ENCODE data around the gene PPCDC. TPM values are rescaled to one million over a fixed set of nuclear protein-coding genes. Genes with fewer than 3 reads are reported as not detected.

Gene PPCDC
- total RNA-seq, 1 donor from 2014 or later: 31.0 TPM

GRCh38 chr15:75022783-75023180 is 608 bp upstream of the PPCDC start:
- H3K27ac Mint-ChIP-seq: no peak overlapping the region
- intact Hi-C loops (cut with micrococcal nuclease): loop anchor here (1.0 to 10.0 kb wide), 3 partner anchors 45 to 432 kb away; partner anchors contain the start of genes RPP25 and SIN3A
- H3K4me3 Mint-ChIP-seq (ENCODE audit: low read depth): peak overlapping the region; percentile 56

GRCh38 chr15:75023872-75024636 is 664 bp downstream of the PPCDC start:
- peaks cover 7% of the 10 kb centered on the region for H3K36me3 Mint-ChIP-seq (ENCODE audit: low read depth)
- H3K4me1 Mint-ChIP-seq (ENCODE audit: low read depth): peaks cover 11% of the 10 kb centered on the region
- no peaks in the 10 kb centered on the region for H3K9me3 Mint-ChIP-seq
- DNase-seq (ENCODE audit: low spot score): no peak
- no peaks in the 10 kb centered on the region for H3K27me3 Mint-ChIP-seq (ENCODE audit: low read depth)
- intact Hi-C loops (cut with micrococcal nuclease): loop anchor here (1.0 to 10.0 kb wide), 3 partner anchors 43 to 431 kb away; partner anchors contain the start of genes RPP25 and SIN3A
- H3K27ac Mint-ChIP-seq: peak overlapping the region; percentile 94
- H3K4me3 Mint-ChIP-seq (ENCODE audit: low read depth): peak overlapping the region; percentile 96

More at GRCh38 chr15:75022783-75023180, 608 bp upstream of the PPCDC start:
- Mint-ChIP-seq H3K36me3 (ENCODE audit: low read depth) (peaks cover 7% of the 10 kb centered on the region), H3K27me3 (ENCODE audit: low read depth) (no peaks in the 10 kb centered on the region), H3K4me1 (ENCODE audit: low read depth) (peaks cover 10% of the 10 kb centered on the region), H3K9me3 (no peaks in the 10 kb centered on the region)
- DNase-seq (ENCODE audit: low spot score): no peak

GRCh38 chr15:75025107-75025506 is 1.7 kb downstream of the PPCDC start:
- intact Hi-C loops (cut with micrococcal nuclease): loop anchor here (10.0 kb wide), 1 partner anchor 430 kb away; the partner anchor contains the start of gene SIN3A

DNA sequence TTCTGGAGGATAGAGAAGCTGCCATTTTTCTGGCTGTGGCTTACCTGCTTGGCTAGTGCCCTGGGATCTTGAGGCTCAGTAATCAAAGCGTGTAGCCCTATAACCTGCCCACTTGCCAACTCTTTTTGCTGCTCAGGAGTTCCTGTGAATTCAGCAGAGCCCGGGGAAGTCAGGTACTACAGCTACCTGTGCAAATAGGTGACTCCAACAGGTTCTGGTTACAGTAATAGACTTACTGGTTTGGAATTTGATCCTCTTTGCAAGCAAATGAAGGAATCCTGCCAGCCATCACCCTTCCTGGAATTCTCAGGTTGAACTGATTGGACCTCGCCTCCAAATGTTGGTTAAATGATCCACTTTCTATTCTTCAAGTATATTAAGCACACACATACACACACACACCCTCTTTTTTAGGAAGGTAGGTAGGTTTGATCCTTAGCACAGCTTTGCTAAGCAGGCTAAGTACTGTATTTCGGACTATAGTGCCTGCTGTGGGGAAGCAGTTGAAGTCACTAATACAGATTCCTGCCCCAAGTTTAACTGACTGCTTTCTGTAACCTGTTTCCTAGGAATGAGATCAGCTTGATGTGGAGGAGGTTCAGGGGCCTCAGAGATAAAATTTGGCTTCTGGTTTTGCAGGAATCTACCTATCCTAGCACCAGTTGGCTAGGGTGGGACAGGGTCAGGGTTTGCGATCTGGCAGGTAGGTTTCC is 2.3 kb downstream of the PPCDC start:
- Mint-ChIP-seq H3K4me3 (ENCODE audit: low read depth) (peak overlapping the region; percentile 96), H3K36me3 (ENCODE audit: low read depth) (peaks cover 7% of the 10 kb centered on the region), H3K9me3 (no peaks in the 10 kb centered on the region), H3K27ac (no peak overlapping the region), H3K27me3 (ENCODE audit: low read depth) (no peaks in the 10 kb centered on the region), H3K4me1 (ENCODE audit: low read depth) (peaks cover 22% of the 10 kb centered on the region)
- DNase-seq (ENCODE audit: low spot score): no peak
- intact Hi-C loops (cut with micrococcal nuclease): loop anchor here (10.0 kb wide), 1 partner anchor 429 kb away; the partner anchor contains the start of gene SIN3A

More at GRCh38 chr15:75025107-75025506, 1.7 kb downstream of the PPCDC start:
- no peaks in the 10 kb centered on the region for H3K27me3 Mint-ChIP-seq (ENCODE audit: low read depth)
- DNase-seq (ENCODE audit: low spot score): no peak
- H3K27ac Mint-ChIP-seq: peak overlapping the region; percentile 66
- H3K4me3 Mint-ChIP-seq (ENCODE audit: low read depth): peak overlapping the region; percentile 96
- peaks cover 7% of the 10 kb centered on the region for H3K36me3 Mint-ChIP-seq (ENCODE audit: low read depth)
- H3K9me3 Mint-ChIP-seq: no peaks in the 10 kb centered on the region
- peaks cover 17% of the 10 kb centered on the region for H3K4me1 Mint-ChIP-seq (ENCODE audit: low read depth)

GRCh38 chr15:75027551-75027950 is 4.2 kb downstream of the PPCDC start:
- peaks cover 38% of the 10 kb centered on the region for H3K4me1 Mint-ChIP-seq (ENCODE audit: low read depth)
- peaks cover 20% of the 10 kb centered on the region for H3K36me3 Mint-ChIP-seq (ENCODE audit: low read depth)
- DNase-seq (ENCODE audit: low spot score): no peak
- intact Hi-C loops (cut with micrococcal nuclease): loop anchor here (10.0 kb wide), 1 partner anchor 427 kb away; the partner anchor contains the start of gene SIN3A
- no peaks in the 10 kb centered on the region for H3K27me3 Mint-ChIP-seq (ENCODE audit: low read depth)
- H3K9me3 Mint-ChIP-seq: no peaks in the 10 kb centered on the region
- H3K27ac Mint-ChIP-seq: no peak overlapping the region
- H3K4me3 Mint-ChIP-seq (ENCODE audit: low read depth): no peak overlapping the region

DNA sequence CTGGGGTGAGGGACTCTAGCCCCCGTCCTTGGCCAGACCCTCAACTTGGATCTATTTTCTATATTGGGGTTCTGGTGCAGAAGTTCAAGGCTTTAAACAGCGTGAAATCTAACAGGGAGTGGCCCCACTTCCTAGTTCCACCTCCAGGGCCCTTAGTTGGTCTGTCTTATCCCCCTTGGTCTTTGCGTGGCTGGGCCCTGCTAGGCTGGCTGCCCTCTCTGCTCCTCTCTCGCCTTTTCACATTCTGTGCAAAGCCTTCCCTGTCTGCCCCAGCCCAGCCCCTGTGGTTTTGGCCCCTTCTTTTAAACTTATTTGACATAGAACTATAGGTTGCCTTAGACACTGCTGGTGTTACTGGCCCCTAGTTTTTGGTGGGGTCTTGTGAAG is 5.6 kb downstream of the PPCDC start:
- no peak overlapping the region for H3K4me3 Mint-ChIP-seq (ENCODE audit: low read depth)
- intact Hi-C loops (cut with micrococcal nuclease): loop anchor here (1.0 to 10.0 kb wide), 4 partner anchors 8 to 426 kb away; partner anchors contain the start of gene SIN3A
- no peak for DNase-seq (ENCODE audit: low spot score)
- H3K27ac Mint-ChIP-seq: no peak overlapping the region
- no peaks in the 10 kb centered on the region for H3K27me3 Mint-ChIP-seq (ENCODE audit: low read depth)
- H3K4me1 Mint-ChIP-seq (ENCODE audit: low read depth): peaks cover 42% of the 10 kb centered on the region
- peaks cover 24% of the 10 kb centered on the region for H3K36me3 Mint-ChIP-seq (ENCODE audit: low read depth)
- H3K9me3 Mint-ChIP-seq: no peaks in the 10 kb centered on the region

- Mint-ChIP-seq H3K9me3 (no peaks in the 10 kb centered on the region), H3K4me1 (ENCODE audit: low read depth) (peaks cover 41% of the 10 kb centered on the region), H3K36me3 (ENCODE audit: low read depth) (peaks cover 24% of the 10 kb centered on the region), H3K27ac (peak overlapping the region; percentile 48), H3K4me3 (ENCODE audit: low read depth) (no peak overlapping the region), H3K27me3 (ENCODE audit: low read depth) (no peaks in the 10 kb centered on the region)
- intact Hi-C loops (cut with micrococcal nuclease): loop anchor here (1.0 to 10.0 kb wide), 4 partner anchors 8 to 425 kb away; partner anchors contain the start of gene SIN3A
- DNase-seq (ENCODE audit: low spot score): peak; percentile 79
Measured at GRCh38 chr15:75029378-75030022, 6.1 kb downstream of the PPCDC start.

DNA sequence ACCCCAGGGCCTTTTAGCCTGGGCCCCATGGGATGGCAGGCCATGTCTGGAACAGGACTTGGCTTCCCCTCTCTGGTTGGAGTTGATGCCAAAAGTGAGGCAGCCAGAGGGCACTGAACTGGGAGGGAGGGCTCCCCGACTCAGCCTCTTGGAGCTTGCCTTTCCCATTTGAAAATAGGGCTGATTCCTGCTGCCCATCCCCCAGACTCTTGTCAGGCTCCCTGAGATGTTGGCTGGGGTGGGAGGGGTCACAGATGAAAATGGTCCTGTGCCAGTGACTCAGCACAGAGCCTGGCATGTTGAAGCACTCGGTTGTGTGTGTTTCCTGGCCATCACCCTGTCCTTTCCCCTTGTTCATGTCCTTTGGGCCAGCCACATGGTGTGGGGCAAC is 6.6 kb downstream of the PPCDC start:
- Mint-ChIP-seq H3K27me3 (ENCODE audit: low read depth) (no peaks in the 10 kb centered on the region), H3K9me3 (no peaks in the 10 kb centered on the region), H3K36me3 (ENCODE audit: low read depth) (peaks cover 24% of the 10 kb centered on the region), H3K27ac (no peak overlapping the region), H3K4me1 (ENCODE audit: low read depth) (peaks cover 40% of the 10 kb centered on the region), H3K4me3 (ENCODE audit: low read depth) (no peak overlapping the region)
- no peak for DNase-seq (ENCODE audit: low spot score)
- intact Hi-C loops (cut with micrococcal nuclease): no loop called here

DNA sequence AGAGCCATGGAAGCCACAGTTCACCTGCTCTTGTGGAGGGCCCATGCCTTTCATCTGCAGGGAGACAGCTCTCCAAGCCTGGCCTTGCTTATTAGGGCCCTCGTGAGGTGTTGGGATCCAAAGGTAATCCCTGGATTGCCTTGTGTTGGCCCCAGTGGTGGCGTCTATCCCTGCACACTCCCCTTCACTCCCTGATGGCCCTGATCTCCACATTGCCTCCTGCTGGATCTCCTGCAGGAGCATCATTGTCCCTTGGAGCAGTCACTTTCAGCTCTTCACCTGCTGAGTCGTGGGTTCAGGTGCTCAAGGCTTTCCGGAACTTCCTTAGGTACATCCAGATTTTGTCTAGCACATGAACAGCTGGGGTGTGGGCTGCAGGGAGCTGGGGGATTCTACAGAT is 7.0 kb downstream of the PPCDC start:
- no peaks in the 10 kb centered on the region for H3K27me3 Mint-ChIP-seq (ENCODE audit: low read depth)
- no peaks in the 10 kb centered on the region for H3K9me3 Mint-ChIP-seq
- H3K4me3 Mint-ChIP-seq (ENCODE audit: low read depth): no peak overlapping the region
- H3K4me1 Mint-ChIP-seq (ENCODE audit: low read depth): peaks cover 36% of the 10 kb centered on the region
- H3K27ac Mint-ChIP-seq: no peak overlapping the region
- H3K36me3 Mint-ChIP-seq (ENCODE audit: low read depth): peaks cover 20% of the 10 kb centered on the region
- no peak for DNase-seq (ENCODE audit: low spot score)
- intact Hi-C loops (cut with micrococcal nuclease): no loop called here

DNA sequence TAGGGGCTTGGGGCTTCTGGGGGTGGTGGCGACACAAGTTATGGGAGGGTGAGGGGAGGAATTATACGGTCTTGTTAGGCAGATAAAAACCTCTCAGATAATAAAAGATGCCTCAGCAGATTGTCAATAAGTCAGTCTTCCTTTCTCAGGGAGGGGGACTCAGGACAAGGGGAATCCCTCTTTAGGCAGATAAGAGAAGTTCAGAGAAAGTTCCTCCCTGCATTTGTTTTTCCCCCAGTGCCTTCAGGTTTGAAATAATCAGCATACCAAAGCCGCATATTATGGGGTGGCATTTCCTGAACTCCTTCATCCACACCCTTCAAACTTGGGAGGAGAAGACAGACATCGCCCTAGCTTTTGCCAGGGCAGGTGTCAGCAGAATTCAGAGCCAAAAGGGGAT is 8.5 kb downstream of the PPCDC start:
- Mint-ChIP-seq H3K36me3 (ENCODE audit: low read depth) (peaks cover 26% of the 10 kb centered on the region), H3K27me3 (ENCODE audit: low read depth) (no peaks in the 10 kb centered on the region), H3K27ac (peak overlapping the region; percentile 26), H3K9me3 (no peaks in the 10 kb centered on the region), H3K4me1 (ENCODE audit: low read depth) (peaks cover 40% of the 10 kb centered on the region), H3K4me3 (ENCODE audit: low read depth) (no peak overlapping the region)
- DNase-seq (ENCODE audit: low spot score): no peak
- intact Hi-C loops (cut with micrococcal nuclease): no loop called here

DNA sequence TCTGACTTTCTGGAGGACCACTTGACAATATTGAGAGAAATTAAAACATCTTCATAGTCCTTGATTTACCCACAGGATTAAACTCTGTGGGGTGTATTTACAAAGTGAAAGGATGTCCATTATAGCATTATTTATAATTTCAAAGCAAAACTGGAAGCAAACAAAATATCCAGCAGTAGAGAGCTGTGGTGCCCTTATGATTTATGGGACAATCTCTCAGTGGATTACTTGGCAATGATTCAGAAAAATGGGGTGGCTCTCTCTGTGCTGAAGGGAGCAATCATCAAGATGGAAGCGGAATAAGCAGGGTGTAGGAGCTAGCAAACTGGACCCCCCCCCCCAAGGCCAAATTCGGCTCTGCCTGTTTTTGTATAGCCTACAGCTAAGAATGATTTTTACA is 9.0 kb downstream of the PPCDC start:
- Mint-ChIP-seq H3K9me3 (no peaks in the 10 kb centered on the region), H3K27ac (peak overlapping the region; percentile 26), H3K27me3 (ENCODE audit: low read depth) (no peaks in the 10 kb centered on the region), H3K36me3 (ENCODE audit: low read depth) (peaks cover 30% of the 10 kb centered on the region), H3K4me1 (ENCODE audit: low read depth) (peaks cover 45% of the 10 kb centered on the region), H3K4me3 (ENCODE audit: low read depth) (no peak overlapping the region)
- no peak for DNase-seq (ENCODE audit: low spot score)
- intact Hi-C loops (cut with micrococcal nuclease): no loop called here

DNA sequence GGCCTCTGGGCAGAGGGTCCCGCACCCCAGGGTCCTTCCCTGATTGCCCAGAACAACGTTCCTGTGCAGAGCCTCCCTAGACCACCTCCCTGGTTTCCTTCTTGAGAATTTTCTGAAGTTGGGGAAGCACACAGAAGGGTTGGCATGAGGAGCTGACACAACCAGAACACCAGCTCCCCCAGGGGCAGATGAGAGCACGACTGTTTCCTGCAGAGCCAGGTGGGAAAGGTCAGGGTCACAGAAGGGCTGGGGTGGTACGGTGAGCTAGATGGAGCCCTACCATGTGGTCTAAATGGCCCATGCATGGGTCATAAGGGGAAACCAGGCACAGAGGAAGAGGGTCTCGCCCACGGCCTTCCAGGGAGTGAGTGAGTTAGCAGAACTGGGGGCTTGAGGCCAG is 10.4 kb downstream of the PPCDC start:
- H3K27me3 Mint-ChIP-seq (ENCODE audit: low read depth): no peaks in the 10 kb centered on the region
- peaks cover 34% of the 10 kb centered on the region for H3K36me3 Mint-ChIP-seq (ENCODE audit: low read depth)
- H3K4me1 Mint-ChIP-seq (ENCODE audit: low read depth): peaks cover 59% of the 10 kb centered on the region
- intact Hi-C loops (cut with micrococcal nuclease): no loop called here
- DNase-seq (ENCODE audit: low spot score): no peak
- no peak overlapping the region for H3K4me3 Mint-ChIP-seq (ENCODE audit: low read depth)
- H3K27ac Mint-ChIP-seq: no peak overlapping the region
- H3K9me3 Mint-ChIP-seq: no peaks in the 10 kb centered on the region

Measured in activated T-helper 2 cell treated with anti-CD3 and anti-CD28 coated beads, Interferon-gamma antibody, Interleukin-2, Interleukin-4, amounts not matched to agents 10 μg/mL and 5 μg/mL and 100 μg/mL, durations not matched to agents 14 hours and 24 hours and 36 hours (primary cell).